Left lobe of liver (tissue), 2 donors: ENCODE results near the gene SSTR3. TPM values are rescaled to one million over a fixed set of nuclear protein-coding genes. Genes with fewer than 3 reads are reported as not detected.

Experiments
- ATAC-seq: fragments of 200-7000 bp; cut with Tn5 transposase; one replicate; pipeline ENCODE4 v1.9.1; 2020; ENCODE audit warnings: mild to moderate bottlenecking, moderate library complexity
- DNase-seq: peaks from one replicate; pipeline ENCODE4 v3.0.0-alpha.2; 2020; ENCODE audit warnings: low spot score
- total RNA-seq: library from RNA; stranded (reverse); gene quantifications from one replicate; pipeline ENCODE4 v1.2.1, GENCODE V29; 2021
- donor health status: DM: no; HTN: no; CAD: no; lungs with moderate emphysema.
- donor health status: DM: no; HTN: yes; CAD: no.

Gene SSTR3
- total RNA-seq, 1 donor from 2014 or later: not detected

- ATAC-seq: no peak
- no peak for DNase-seq
These were observed 56.3 kb downstream of the SSTR3 start for GRCh38 chr22:37155971-37156370.

GRCh38 chr22:37154925-37155712, 57.2 kb downstream of the SSTR3 start:
- DNase-seq (no peak), ATAC-seq (no peak)

Other genes starting within 250 kb of the SSTR3 start
- gene TST, start 193.0 kb downstream of the SSTR3 start, total RNA-seq: 349 TPM
- 247 TPM for gene MPST, start 192.7 kb downstream of the SSTR3 start, total RNA-seq
- 2.0 TPM for gene KCTD17, start 160.7 kb downstream of the SSTR3 start, total RNA-seq
- 107 TPM for gene TMPRSS6, start 102.8 kb downstream of the SSTR3 start, total RNA-seq
- gene IL2RB, start 62.6 kb downstream of the SSTR3 start, total RNA-seq: 1.1 TPM
- 12.6 TPM for gene C1QTNF6, start 24.2 kb downstream of the SSTR3 start, total RNA-seq
- gene RAC2, start 31.8 kb upstream of the SSTR3 start, total RNA-seq: 4.5 TPM
- 5.2 TPM for gene CYTH4, start 70.0 kb upstream of the SSTR3 start, total RNA-seq
- 0.23 TPM for gene ELFN2, start 215.0 kb upstream of the SSTR3 start, total RNA-seq